ENCODE results near the gene KMO.

- TF ChIP-seq CTCF (IDR thresholded peaks at IDR 0.05) (no peak), POLR2A (IDR thresholded peaks at IDR 0.05) (no peak)
Observed at GRCh38 chr1:241557031-241557430, 24.9 kb downstream of the KMO start.
